HEK293 (cell line): Measurements from ENCODE around the gene PRKAG2.

Source experiments
- HOXC10 ChIP-seq: sonication (generic); formaldehyde crosslinking; IDR thresholded peaks from 2 replicates; pipeline ENCODE4 v1.8.1; 2023; ENCODE audit warnings: mild to moderate bottlenecking, missing genetic modification reagents
- KLF1 ChIP-seq: fragments of 450-650 bp; formaldehyde crosslinking; IDR thresholded peaks from 2 replicates; pipeline ENCODE4 v1.5.1; 2016; ENCODE audit warnings: missing biosample characterization, missing genetic modification characterization
- KLF16 ChIP-seq: fragments of 450-650 bp; formaldehyde crosslinking; IDR thresholded peaks from 2 replicates; pipeline ENCODE4 v1.5.1; 2017; ENCODE audit warnings: missing biosample characterization, missing genetic modification characterization
- SCRT1 ChIP-seq: fragments of 450-650 bp; formaldehyde crosslinking; IDR thresholded peaks from 2 replicates; pipeline ENCODE4 v1.5.1; 2016; ENCODE audit warnings: missing biosample characterization, missing genetic modification characterization, borderline replicate concordance
- WT1 ChIP-seq: fragments of 450-650 bp; formaldehyde crosslinking; IDR thresholded peaks from 2 replicates; pipeline ENCODE4 v1.5.1; 2016; ENCODE audit warnings: missing biosample characterization, missing genetic modification characterization
- YY2 ChIP-seq: fragments of 450-650 bp; formaldehyde crosslinking; IDR thresholded peaks from 2 replicates; pipeline ENCODE4 v1.5.1; 2016; ENCODE audit warnings: missing biosample characterization, missing genetic modification characterization
- ZNF133 ChIP-seq: fragments of 450-650 bp; formaldehyde crosslinking; IDR thresholded peaks from 2 replicates; pipeline ENCODE4 v1.5.1; 2016; ENCODE audit warnings: missing biosample characterization, missing genetic modification characterization
- ZNF211 ChIP-seq: fragments of 450-650 bp; formaldehyde crosslinking; IDR thresholded peaks from 2 replicates; pipeline ENCODE4 v1.5.1; 2016; ENCODE audit warnings: low read depth, missing biosample characterization, missing genetic modification characterization
- ZNF23 ChIP-seq: fragments of 450-650 bp; formaldehyde crosslinking; IDR thresholded peaks from 2 replicates; pipeline ENCODE4 v1.5.1; 2016; ENCODE audit warnings: missing biosample characterization, missing genetic modification characterization, borderline replicate concordance
- ZNF324 ChIP-seq: fragments of 450-650 bp; formaldehyde crosslinking; IDR thresholded peaks from 2 replicates; pipeline ENCODE4 v1.5.1; 2016; ENCODE audit warnings: missing biosample characterization, missing genetic modification characterization
- ZNF335 ChIP-seq: fragments of 450-650 bp; formaldehyde crosslinking; conservative IDR thresholded peaks from 2 replicates; pipeline ENCODE4 v1.5.1; 2016; ENCODE audit warnings: missing biosample characterization, missing genetic modification characterization
- ZNF366 ChIP-seq: fragments of 450-650 bp; formaldehyde crosslinking; conservative IDR thresholded peaks from 2 replicates; pipeline ENCODE4 v1.5.1; 2016; ENCODE audit warnings: missing biosample characterization, missing genetic modification characterization
- ZNF416 ChIP-seq: fragments of 450-650 bp; formaldehyde crosslinking; IDR thresholded peaks from 2 replicates; pipeline ENCODE4 v1.5.1; 2016; ENCODE audit warnings: missing biosample characterization, missing genetic modification characterization
- ZNF423 ChIP-seq: fragments of 450-650 bp; formaldehyde crosslinking; IDR thresholded peaks from 2 replicates; pipeline ENCODE4 v1.5.1; 2016; ENCODE audit warnings: missing biosample characterization, missing genetic modification characterization
- ZNF600 ChIP-seq: fragments of 450-650 bp; formaldehyde crosslinking; IDR thresholded peaks from 2 replicates; pipeline ENCODE4 v1.5.1; 2016; ENCODE audit warnings: missing biosample characterization, missing genetic modification characterization
- ZNF76 ChIP-seq: fragments of 450-650 bp; formaldehyde crosslinking; IDR thresholded peaks from 2 replicates; pipeline ENCODE4; 2016; ENCODE audit warnings: low read depth, missing biosample characterization, missing genetic modification characterization, borderline replicate concordance
- ZNF837 ChIP-seq: fragments of 450-650 bp; formaldehyde crosslinking; IDR thresholded peaks from 2 replicates; pipeline ENCODE4 v1.5.1; 2016; ENCODE audit warnings: missing biosample characterization, missing genetic modification characterization
- TF ChIP-seq, protein P1 (sequence below): fragments of 450-650 bp; formaldehyde crosslinking; IDR thresholded peaks from 2 replicates; pipeline ENCODE4 v1.5.1; 2017; ENCODE audit warnings: missing biosample characterization, missing genetic modification characterization
- TF ChIP-seq, protein P2 (sequence below): sonication (generic); formaldehyde crosslinking; IDR thresholded peaks from 2 replicates; pipeline ENCODE4 v1.8.1; 2022; ENCODE audit warnings: mild to moderate bottlenecking, moderate library complexity, missing genetic modification reagents
- TF ChIP-seq, protein P3 (sequence below): fragments of 450-650 bp; formaldehyde crosslinking; IDR thresholded peaks from 2 replicates; pipeline ENCODE4 v1.5.1; 2016; ENCODE audit warnings: missing biosample characterization, missing genetic modification characterization
- TF ChIP-seq, protein P4 (sequence below): fragments of 450-650 bp; IDR thresholded peaks from 2 replicates; pipeline ENCODE4 v1.5.1; 2018; ENCODE audit warnings: missing biosample characterization, missing genetic modification characterization
- TF ChIP-seq, protein P5 (sequence below): fragments of 450-650 bp; formaldehyde crosslinking; IDR thresholded peaks from 2 replicates; pipeline ENCODE4 v1.5.1; 2016; ENCODE audit warnings: missing biosample characterization, missing genetic modification characterization
- TF ChIP-seq, protein P6 (sequence below): fragments of 450-650 bp; formaldehyde crosslinking; IDR thresholded peaks from 2 replicates; pipeline ENCODE4 v1.5.1; 2017; ENCODE audit warnings: missing biosample characterization, mild to moderate bottlenecking, missing genetic modification characterization, moderate library complexity
- TF ChIP-seq, protein P7 (sequence below): fragments of 450-650 bp; formaldehyde crosslinking; IDR thresholded peaks from 2 replicates; pipeline ENCODE4 v1.5.1; 2017; ENCODE audit warnings: missing biosample characterization, missing genetic modification characterization
- TF ChIP-seq, protein P8 (sequence below): fragments of 450-650 bp; formaldehyde crosslinking; IDR thresholded peaks from 2 replicates; pipeline ENCODE4 v1.5.1; 2016; ENCODE audit warnings: missing biosample characterization, missing genetic modification characterization
- TF ChIP-seq, protein P9 (sequence below): fragments of 450-650 bp; formaldehyde crosslinking; IDR thresholded peaks from 2 replicates; pipeline ENCODE4 v1.5.1; 2016; ENCODE audit warnings: missing biosample characterization, missing genetic modification characterization

The PRKAG2 gene

DNA sequence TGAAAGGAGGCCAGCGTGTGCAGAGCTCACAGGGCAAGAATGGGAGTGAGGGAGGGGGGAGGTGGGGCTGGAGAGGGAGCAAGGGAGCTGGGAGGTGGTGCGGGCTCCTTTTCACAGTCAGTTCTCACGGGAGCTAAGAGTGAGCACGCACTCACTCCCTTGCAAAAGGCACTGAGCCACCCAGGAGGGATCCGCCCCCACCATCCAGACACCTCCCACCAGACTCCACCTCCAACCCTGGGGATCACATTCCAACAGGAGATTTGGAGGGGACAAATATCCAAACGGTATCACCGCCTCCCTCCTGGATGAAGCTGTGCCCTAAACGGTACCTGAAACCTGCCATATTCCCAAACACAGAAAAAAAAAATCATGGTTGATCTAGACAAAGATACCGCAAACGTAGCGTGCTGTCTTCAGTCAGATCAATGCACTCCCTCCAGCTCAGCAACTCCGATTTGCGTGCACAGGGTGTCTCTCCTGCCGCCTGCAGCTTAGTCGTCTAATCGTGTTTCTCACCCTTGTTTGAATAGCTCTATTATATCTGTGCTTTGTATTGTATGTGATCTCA is 20.3 kb upstream of the PRKAG2 start (continued):
- TF ChIP-seq, protein P1, sequence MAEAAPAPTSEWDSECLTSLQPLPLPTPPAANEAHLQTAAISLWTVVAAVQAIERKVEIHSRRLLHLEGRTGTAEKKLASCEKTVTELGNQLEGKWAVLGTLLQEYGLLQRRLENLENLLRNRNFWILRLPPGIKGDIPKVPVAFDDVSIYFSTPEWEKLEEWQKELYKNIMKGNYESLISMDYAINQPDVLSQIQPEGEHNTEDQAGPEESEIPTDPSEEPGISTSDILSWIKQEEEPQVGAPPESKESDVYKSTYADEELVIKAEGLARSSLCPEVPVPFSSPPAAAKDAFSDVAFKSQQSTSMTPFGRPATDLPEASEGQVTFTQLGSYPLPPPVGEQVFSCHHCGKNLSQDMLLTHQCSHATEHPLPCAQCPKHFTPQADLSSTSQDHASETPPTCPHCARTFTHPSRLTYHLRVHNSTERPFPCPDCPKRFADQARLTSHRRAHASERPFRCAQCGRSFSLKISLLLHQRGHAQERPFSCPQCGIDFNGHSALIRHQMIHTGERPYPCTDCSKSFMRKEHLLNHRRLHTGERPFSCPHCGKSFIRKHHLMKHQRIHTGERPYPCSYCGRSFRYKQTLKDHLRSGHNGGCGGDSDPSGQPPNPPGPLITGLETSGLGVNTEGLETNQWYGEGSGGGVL, result peak; percentile 73
- TF ChIP-seq ZNF76 (tag by site-specific recombination), result no peak
- TF ChIP-seq, protein P2, sequence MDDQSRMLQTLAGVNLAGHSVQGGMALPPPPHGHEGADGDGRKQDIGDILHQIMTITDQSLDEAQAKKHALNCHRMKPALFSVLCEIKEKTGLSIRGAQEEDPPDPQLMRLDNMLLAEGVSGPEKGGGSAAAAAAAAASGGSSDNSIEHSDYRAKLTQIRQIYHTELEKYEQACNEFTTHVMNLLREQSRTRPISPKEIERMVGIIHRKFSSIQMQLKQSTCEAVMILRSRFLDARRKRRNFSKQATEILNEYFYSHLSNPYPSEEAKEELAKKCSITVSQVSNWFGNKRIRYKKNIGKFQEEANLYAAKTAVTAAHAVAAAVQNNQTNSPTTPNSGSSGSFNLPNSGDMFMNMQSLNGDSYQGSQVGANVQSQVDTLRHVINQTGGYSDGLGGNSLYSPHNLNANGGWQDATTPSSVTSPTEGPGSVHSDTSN (CRISPR knock-in tag), result no peak
- TF ChIP-seq WT1 (tag by site-specific recombination), result peak; percentile 52; the same call in 1 of the 2 replicates
- TF ChIP-seq, protein P3, sequence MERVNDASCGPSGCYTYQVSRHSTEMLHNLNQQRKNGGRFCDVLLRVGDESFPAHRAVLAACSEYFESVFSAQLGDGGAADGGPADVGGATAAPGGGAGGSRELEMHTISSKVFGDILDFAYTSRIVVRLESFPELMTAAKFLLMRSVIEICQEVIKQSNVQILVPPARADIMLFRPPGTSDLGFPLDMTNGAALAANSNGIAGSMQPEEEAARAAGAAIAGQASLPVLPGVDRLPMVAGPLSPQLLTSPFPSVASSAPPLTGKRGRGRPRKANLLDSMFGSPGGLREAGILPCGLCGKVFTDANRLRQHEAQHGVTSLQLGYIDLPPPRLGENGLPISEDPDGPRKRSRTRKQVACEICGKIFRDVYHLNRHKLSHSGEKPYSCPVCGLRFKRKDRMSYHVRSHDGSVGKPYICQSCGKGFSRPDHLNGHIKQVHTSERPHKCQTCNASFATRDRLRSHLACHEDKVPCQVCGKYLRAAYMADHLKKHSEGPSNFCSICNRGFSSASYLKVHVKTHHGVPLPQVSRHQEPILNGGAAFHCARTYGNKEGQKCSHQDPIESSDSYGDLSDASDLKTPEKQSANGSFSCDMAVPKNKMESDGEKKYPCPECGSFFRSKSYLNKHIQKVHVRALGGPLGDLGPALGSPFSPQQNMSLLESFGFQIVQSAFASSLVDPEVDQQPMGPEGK (tag by site-specific recombination), result peak; percentile 43; the same call in 1 of the 2 replicates
- TF ChIP-seq SCRT1 (tag by site-specific recombination), result no peak
- TF ChIP-seq, protein P4, sequence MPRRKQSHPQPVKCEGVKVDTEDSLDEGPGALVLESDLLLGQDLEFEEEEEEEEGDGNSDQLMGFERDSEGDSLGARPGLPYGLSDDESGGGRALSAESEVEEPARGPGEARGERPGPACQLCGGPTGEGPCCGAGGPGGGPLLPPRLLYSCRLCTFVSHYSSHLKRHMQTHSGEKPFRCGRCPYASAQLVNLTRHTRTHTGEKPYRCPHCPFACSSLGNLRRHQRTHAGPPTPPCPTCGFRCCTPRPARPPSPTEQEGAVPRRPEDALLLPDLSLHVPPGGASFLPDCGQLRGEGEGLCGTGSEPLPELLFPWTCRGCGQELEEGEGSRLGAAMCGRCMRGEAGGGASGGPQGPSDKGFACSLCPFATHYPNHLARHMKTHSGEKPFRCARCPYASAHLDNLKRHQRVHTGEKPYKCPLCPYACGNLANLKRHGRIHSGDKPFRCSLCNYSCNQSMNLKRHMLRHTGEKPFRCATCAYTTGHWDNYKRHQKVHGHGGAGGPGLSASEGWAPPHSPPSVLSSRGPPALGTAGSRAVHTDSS (tag by site-specific recombination), result no peak
- no peak for TF ChIP-seq ZNF211
- TF ChIP-seq ZNF600 (tag by site-specific recombination), result peak; percentile 76
- TF ChIP-seq ZNF366, result no peak
- no peak for TF ChIP-seq ZNF837 (tag by site-specific recombination)
- TF ChIP-seq, protein P5, sequence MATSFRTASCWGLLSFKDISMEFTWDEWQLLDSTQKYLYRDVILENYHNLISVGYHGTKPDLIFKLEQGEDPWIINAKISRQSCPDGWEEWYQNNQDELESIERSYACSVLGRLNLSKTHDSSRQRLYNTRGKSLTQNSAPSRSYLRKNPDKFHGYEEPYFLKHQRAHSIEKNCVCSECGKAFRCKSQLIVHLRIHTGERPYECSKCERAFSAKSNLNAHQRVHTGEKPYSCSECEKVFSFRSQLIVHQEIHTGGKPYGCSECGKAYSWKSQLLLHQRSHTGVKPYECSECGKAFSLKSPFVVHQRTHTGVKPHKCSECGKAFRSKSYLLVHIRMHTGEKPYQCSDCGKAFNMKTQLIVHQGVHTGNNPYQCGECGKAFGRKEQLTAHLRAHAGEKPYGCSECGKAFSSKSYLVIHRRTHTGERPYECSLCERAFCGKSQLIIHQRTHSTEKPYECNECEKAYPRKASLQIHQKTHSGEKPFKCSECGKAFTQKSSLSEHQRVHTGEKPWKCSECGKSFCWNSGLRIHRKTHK, result no peak
- no peak for TF ChIP-seq ZNF416 (tag by site-specific recombination)
- TF ChIP-seq, protein P6, sequence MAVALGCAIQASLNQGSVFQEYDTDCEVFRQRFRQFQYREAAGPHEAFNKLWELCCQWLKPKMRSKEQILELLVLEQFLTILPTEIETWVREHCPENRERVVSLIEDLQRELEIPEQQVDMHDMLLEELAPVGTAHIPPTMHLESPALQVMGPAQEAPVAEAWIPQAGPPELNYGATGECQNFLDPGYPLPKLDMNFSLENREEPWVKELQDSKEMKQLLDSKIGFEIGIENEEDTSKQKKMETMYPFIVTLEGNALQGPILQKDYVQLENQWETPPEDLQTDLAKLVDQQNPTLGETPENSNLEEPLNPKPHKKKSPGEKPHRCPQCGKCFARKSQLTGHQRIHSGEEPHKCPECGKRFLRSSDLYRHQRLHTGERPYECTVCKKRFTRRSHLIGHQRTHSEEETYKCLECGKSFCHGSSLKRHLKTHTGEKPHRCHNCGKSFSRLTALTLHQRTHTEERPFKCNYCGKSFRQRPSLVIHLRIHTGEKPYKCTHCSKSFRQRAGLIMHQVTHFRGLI (tag by site-specific recombination), result peak; percentile 34; the same call in 1 of the 2 replicates
- peak; percentile 74 for TF ChIP-seq ZNF335
- TF ChIP-seq, protein P7, sequence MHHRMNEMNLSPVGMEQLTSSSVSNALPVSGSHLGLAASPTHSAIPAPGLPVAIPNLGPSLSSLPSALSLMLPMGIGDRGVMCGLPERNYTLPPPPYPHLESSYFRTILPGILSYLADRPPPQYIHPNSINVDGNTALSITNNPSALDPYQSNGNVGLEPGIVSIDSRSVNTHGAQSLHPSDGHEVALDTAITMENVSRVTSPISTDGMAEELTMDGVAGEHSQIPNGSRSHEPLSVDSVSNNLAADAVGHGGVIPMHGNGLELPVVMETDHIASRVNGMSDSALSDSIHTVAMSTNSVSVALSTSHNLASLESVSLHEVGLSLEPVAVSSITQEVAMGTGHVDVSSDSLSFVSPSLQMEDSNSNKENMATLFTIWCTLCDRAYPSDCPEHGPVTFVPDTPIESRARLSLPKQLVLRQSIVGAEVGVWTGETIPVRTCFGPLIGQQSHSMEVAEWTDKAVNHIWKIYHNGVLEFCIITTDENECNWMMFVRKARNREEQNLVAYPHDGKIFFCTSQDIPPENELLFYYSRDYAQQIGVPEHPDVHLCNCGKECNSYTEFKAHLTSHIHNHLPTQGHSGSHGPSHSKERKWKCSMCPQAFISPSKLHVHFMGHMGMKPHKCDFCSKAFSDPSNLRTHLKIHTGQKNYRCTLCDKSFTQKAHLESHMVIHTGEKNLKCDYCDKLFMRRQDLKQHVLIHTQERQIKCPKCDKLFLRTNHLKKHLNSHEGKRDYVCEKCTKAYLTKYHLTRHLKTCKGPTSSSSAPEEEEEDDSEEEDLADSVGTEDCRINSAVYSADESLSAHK (tag by site-specific recombination), result no peak
- no peak for TF ChIP-seq ZNF133 (tag by site-specific recombination)
- TF ChIP-seq KLF16, result no peak
- TF ChIP-seq ZNF23 (tag by site-specific recombination), result no peak
- TF ChIP-seq ZNF423, result no peak
- no peak for TF ChIP-seq HOXC10
- no peak for TF ChIP-seq ZNF324 (tag by site-specific recombination)
- TF ChIP-seq KLF1 (tag by site-specific recombination), result peak; percentile 64
- TF ChIP-seq, protein P8, sequence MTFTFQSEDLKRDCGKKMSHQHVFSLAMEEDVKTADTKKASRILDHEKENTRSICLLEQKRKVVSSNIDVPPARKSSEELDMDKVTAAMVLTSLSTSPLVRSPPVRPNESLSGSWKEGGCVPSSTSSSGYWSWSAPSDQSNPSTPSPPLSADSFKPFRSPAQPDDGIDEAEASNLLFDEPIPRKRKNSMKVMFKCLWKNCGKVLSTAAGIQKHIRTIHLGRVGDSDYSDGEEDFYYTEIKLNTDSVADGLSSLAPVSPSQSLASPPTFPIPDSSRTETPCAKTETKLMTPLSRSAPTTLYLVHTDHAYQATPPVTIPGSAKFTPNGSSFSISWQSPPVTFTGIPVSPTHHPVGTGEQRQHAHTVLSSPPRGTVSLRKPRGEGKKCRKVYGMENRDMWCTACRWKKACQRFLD (tag by site-specific recombination), result no peak
- TF ChIP-seq YY2 (tag by site-specific recombination), result no peak
- TF ChIP-seq, protein P9, sequence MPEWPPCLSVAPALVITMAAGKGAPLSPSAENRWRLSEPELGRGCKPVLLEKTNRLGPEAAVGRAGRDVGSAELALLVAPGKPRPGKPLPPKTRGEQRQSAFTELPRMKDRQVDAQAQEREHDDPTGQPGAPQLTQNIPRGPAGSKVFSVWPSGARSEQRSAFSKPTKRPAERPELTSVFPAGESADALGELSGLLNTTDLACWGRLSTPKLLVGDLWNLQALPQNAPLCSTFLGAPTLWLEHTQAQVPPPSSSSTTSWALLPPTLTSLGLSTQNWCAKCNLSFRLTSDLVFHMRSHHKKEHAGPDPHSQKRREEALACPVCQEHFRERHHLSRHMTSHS (tag by site-specific recombination), result no peak
